OCI-LY7 (cell line): ENCODE measurements around the gene CRYBG1. TPM values are rescaled to one million over a fixed set of nuclear protein-coding genes. Genes with fewer than 3 reads are reported as not detected.

ENCODE experiments used
- BruUV-seq: library from RNA; stranded (reverse); fragments of 400-500 nt; replicated peaks from 2 replicates; lab custom pipeline; 2021; lab: Mats Ljungman, UMichigan
- CTCF ChIA-PET: fragments of 300-600 bp; sonication (Branson Sonifier 250); formaldehyde crosslinking; loops from one replicate; lab custom pipeline; 2022; ENCODE audit warnings: antibody characterized with exemption; ENCODE audit not compliant: unreplicated experiment; lab: Charles Lee
- POLR2A ChIA-PET: fragments of 300-600 bp; sonication (Branson Sonifier 250); formaldehyde crosslinking; loops from one replicate; lab custom pipeline; 2022; ENCODE audit warnings: antibody characterized with exemption; lab: Charles Lee
- DNase-seq: peaks from one replicate; pipeline ENCODE4 v3.0.0-alpha.2; 2015; ENCODE audit warnings: low spot score
- H2AFZ ChIP-seq: fragments of 200-600 bp; sonication (generic), shearing (Covaris generic); 2 replicates; pipeline ENCODE4 v1.6.1; 2014; ENCODE audit warnings: mild to moderate bottlenecking, antibody characterized with exemption, low read length, moderate library complexity
- H3K27ac ChIP-seq: fragments of 200-600 bp; sonication (generic); 2 replicates; pipeline ENCODE4 v1.5.1; 2014; ENCODE audit warnings: mixed run types, low read depth, mild to moderate bottlenecking, moderate library complexity, low read length, inconsistent platforms; ENCODE audit not compliant: poor library complexity, severe bottlenecking
- H3K36me3 ChIP-seq: fragments of 200-600 bp; sonication (generic); 2 replicates; pipeline ENCODE4 v1.6.1; 2014; ENCODE audit warnings: mild to moderate bottlenecking, antibody characterized with exemption, low read length, moderate library complexity, mixed read lengths; ENCODE audit not compliant: insufficient read depth
- H3K4me1 ChIP-seq: fragments of 200-600 bp; sonication (generic); 2 replicates; pipeline ENCODE4 v1.5.1; 2014; ENCODE audit warnings: mild to moderate bottlenecking, low read length; ENCODE audit not compliant: insufficient read depth, poor library complexity, severe bottlenecking
- H3K4me2 ChIP-seq: fragments of 200-600 bp; sonication (generic); 2 replicates; pipeline ENCODE4 v1.6.1; 2014; ENCODE audit warnings: mild to moderate bottlenecking, low read length
- H3K4me3 ChIP-seq: fragments of 200-600 bp; sonication (generic); 2 replicates; pipeline ENCODE4 v1.5.1; 2014; ENCODE audit warnings: mild to moderate bottlenecking, low read depth, low read length; ENCODE audit not compliant: poor library complexity, severe bottlenecking
- H3K79me2 ChIP-seq: fragments of 200-600 bp; sonication (generic); 2 replicates; pipeline ENCODE4 v1.6.1; 2016; ENCODE audit warnings: low read depth, mild to moderate bottlenecking, low read length, moderate library complexity, mixed read lengths; ENCODE audit not compliant: insufficient read depth
- H3K9me2 ChIP-seq: fragments of 200-600 bp; sonication (generic); 2 replicates; pipeline ENCODE4 v1.6.1; 2016; ENCODE audit warnings: mild to moderate bottlenecking, low read length, mixed read lengths; ENCODE audit not compliant: insufficient read depth
- H3K9me3 ChIP-seq: fragments of 200-600 bp; sonication (generic); 2 replicates; pipeline ENCODE4 v1.6.1; 2014; ENCODE audit warnings: mild to moderate bottlenecking, mixed run types, low read length, mixed read lengths
- H4K20me1 ChIP-seq: fragments of 200-600 bp; sonication (generic); 2 replicates; pipeline ENCODE4 v1.6.1; 2014; ENCODE audit warnings: mild to moderate bottlenecking, antibody characterized with exemption, low read length, moderate library complexity, mixed read lengths; ENCODE audit not compliant: insufficient read depth
- CTCF ChIP-seq: fragments of 200-600 bp; sonication (generic); conservative IDR thresholded peaks from 2 replicates; pipeline ENCODE4 v1.5.1; 2014; ENCODE audit warnings: mild to moderate bottlenecking, antibody characterized with exemption, low read length, moderate library complexity, mixed read lengths
- EZH2phosphoT487 ChIP-seq: fragments of 200-600 bp; sonication (generic); IDR thresholded peaks from 2 replicates; pipeline ENCODE4 v1.6.1; 2018; ENCODE audit warnings: low read depth, borderline replicate concordance, mild to moderate bottlenecking, mixed run types, antibody characterized with exemption, low read length, moderate library complexity, mixed read lengths
- intact Hi-C: fragments of 100-400 bp; cut with micrococcal nuclease; formaldehyde crosslinking; loops from one replicate; pipeline ENCODE4 v1.10.0; 2022; ENCODE audit not compliant: unreplicated experiment
- total RNA-seq, 2 experiments: library from RNA; depleted of rRNA in 1 of 2; stranded (reverse); fragments of >200 nt in 1 of 2; shearing (Covaris generic) in 1 of 2; gene quantifications; 2 replicates each; pipeline ENCODE4 v1.2.3, GENCODE V29; 2014 to 2022

The CRYBG1 gene
- total RNA-seq, 2 experiments from 2014 or later = 41.7 to 66.2 TPM

GRCh38 chr6:106385530-106385929, 25.0 kb downstream of the CRYBG1 start:
- no peaks in the 10 kb centered on the region for H3K36me3 ChIP-seq
- H3K4me1 ChIP-seq = peaks cover 7% of the 10 kb centered on the region
- ChIA-PET POLR2A (no interaction called here), CTCF (no interaction called here)
- BruUV-seq = no TSS peak
- no peak for TF ChIP-seq CTCF
- no peak for TF ChIP-seq EZH2phosphoT487
- DNase-seq = no peak
- intact Hi-C loops = no loop called here
- H4K20me1 ChIP-seq = no peaks in the 10 kb centered on the region
- no peaks in the 10 kb centered on the region for H3K79me2 ChIP-seq
- H3K27ac ChIP-seq = no peak overlapping the region
- H3K4me2 ChIP-seq = no peak overlapping the region
- H3K9me2 ChIP-seq = no peaks in the 10 kb centered on the region
- H2AFZ ChIP-seq = no peak overlapping the region
- no peaks in the 10 kb centered on the region for H3K9me3 ChIP-seq
- H3K4me3 ChIP-seq = no peak overlapping the region

- CTCF ChIA-PET = no interaction called here
- H3K9me3 ChIP-seq = no peaks in the 10 kb centered on the region
- no peaks in the 10 kb centered on the region for H3K9me2 ChIP-seq
- H3K79me2 ChIP-seq = no peaks in the 10 kb centered on the region
- intact Hi-C loops = no loop called here
- TF ChIP-seq CTCF (no peak), EZH2phosphoT487 (no peak)
- no peaks in the 10 kb centered on the region for H3K36me3 ChIP-seq
- no peak overlapping the region for H3K27ac ChIP-seq
- POLR2A ChIA-PET = interaction anchor here (0.7 kb wide), 1 partner anchor 71 kb away, joined by 3 read pairs; no protein-coding TSS in a partner anchor
- no TSS peak for BruUV-seq
- DNase-seq = no peak
- H2AFZ ChIP-seq = no peak overlapping the region
- H3K4me2 ChIP-seq = no peak overlapping the region
- H4K20me1 ChIP-seq = no peaks in the 10 kb centered on the region
- H3K4me3 ChIP-seq = no peak overlapping the region
- no peaks in the 10 kb centered on the region for H3K4me1 ChIP-seq
Observed at GRCh38 chr6:106387875-106388274, 27.4 kb downstream of the CRYBG1 start.

DNA sequence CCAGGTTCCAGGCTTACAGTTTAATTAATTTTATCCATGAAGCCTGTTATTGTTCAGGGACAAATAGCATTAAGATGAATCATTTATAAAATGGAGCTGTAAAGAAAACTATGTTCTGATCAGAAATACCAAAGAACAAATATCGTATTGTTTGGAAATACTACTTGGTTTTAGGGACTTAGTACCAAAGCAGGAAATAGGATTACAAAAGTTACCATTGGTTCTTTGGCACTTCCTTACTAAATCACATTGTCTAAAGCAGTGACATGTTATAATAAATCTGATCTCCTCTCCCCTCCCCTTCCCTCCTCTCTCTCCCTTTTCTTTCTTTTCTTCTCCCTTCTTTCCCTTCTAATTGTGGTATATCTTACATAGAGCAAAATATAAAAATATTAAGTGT, 29.6 kb downstream of the CRYBG1 start:
- TF ChIP-seq EZH2phosphoT487 = no peak
- no peak for TF ChIP-seq CTCF
- intact Hi-C loops = no loop called here
- no TSS peak for BruUV-seq

More for the DNA sequence above, 29.6 kb downstream of the CRYBG1 start:
- H3K4me3 ChIP-seq = no peak overlapping the region
- POLR2A ChIA-PET = no interaction called here
- no peak overlapping the region for H3K4me2 ChIP-seq
- H3K27ac ChIP-seq = no peak overlapping the region
- H3K79me2 ChIP-seq = no peaks in the 10 kb centered on the region
- no peaks in the 10 kb centered on the region for H3K36me3 ChIP-seq
- H3K9me2 ChIP-seq = no peaks in the 10 kb centered on the region
- no peak overlapping the region for H2AFZ ChIP-seq
- no peaks in the 10 kb centered on the region for H3K9me3 ChIP-seq
- DNase-seq = no peak
- no peaks in the 10 kb centered on the region for H3K4me1 ChIP-seq
- CTCF ChIA-PET = no interaction called here
- H4K20me1 ChIP-seq = no peaks in the 10 kb centered on the region
